B cell (primary cell): ENCODE results near the gene TP53I13. TPM values are rescaled to one million over a fixed set of nuclear protein-coding genes. Genes with fewer than 3 reads are reported as not detected.

ENCODE experiments used
- ATAC-seq: fragments of 200-7000 bp; cut with Tn5 transposase; one replicate; pipeline ENCODE4 v1.10.0; 2021; ENCODE audit warnings: low read depth, mild to moderate bottlenecking, moderate number of reproducible peaks, moderate library complexity
- CTCF ChIA-PET: fragments of 350-600 bp; sonication (Branson Sonifier 250); formaldehyde crosslinking; loops from one replicate; lab custom pipeline; 2021; ENCODE audit warnings: antibody characterized with exemption, inconsistent platforms; lab: Charles Lee
- POLR2A ChIA-PET: fragments of 350-600 bp; sonication (Branson Sonifier 250); formaldehyde crosslinking; loops from one replicate; lab custom pipeline; 2021; ENCODE audit warnings: antibody characterized with exemption; lab: Charles Lee
- DNase-seq: peaks from one replicate; pipeline ENCODE4 v3.0.0; 2013
- H2AFZ ChIP-seq: 2 replicates; pipeline ENCODE4 v1.6.1; 2012; ENCODE audit warnings: mild to moderate bottlenecking, low read depth, low read length; ENCODE audit not compliant: insufficient read depth, poor library complexity, severe bottlenecking
- H3K27ac ChIP-seq, 2 donors: 1 replicate in 1 of 2; 2 replicates in 1 of 2; pipeline ENCODE4 v1.5.1; 2012 to 2013; ENCODE audit warnings: low read length in 2 of 2, mild to moderate bottlenecking in 2 of 2, moderate library complexity in 1 of 2
- H3K27me3 ChIP-seq, 4 experiments: fragments of 200-600 bp in 1 of 4; sonication (generic) in 1 of 4; replicated peaks in 1 of 4; 1 replicate in 2 of 4; 2 replicates in 2 of 4; pipeline versions ENCODE4 v1.6.1 to v1.7.0; 2013 to 2016; ENCODE audit warnings: low read length in 3 of 4, mild to moderate bottlenecking in 2 of 4, mixed read lengths in 1 of 4, moderate library complexity in 1 of 4; ENCODE audit not compliant: insufficient read depth in 4 of 4, control insufficient read depth in 3 of 4; ENCODE audit errors: control extremely low read depth in 1 of 4
- H3K36me3 ChIP-seq, 2 experiments: replicated peaks in 1 of 2; 1 replicate in 1 of 2; 2 replicates in 1 of 2; pipeline versions ENCODE4 v1.6.1 to v1.7.1; 2013; ENCODE audit warnings: low read length in 1 of 2; ENCODE audit not compliant: insufficient read depth in 2 of 2, control insufficient read depth in 1 of 2; ENCODE audit errors: control extremely low read depth in 1 of 2, extremely low read depth in 1 of 2
- H3K4me1 ChIP-seq, 2 donors: fragments of 200-600 bp in 1 of 2; sonication (generic) in 1 of 2; 1 replicate in 1 of 2; 2 replicates in 1 of 2; pipeline versions ENCODE4 v1.5.1 to v1.6.1; 2013 to 2017; ENCODE audit warnings: low read length in 2 of 2; ENCODE audit not compliant: control insufficient read depth in 2 of 2, insufficient read depth in 2 of 2
- H3K4me2 ChIP-seq: replicated peaks from 2 replicates; pipeline ENCODE3; 2012; ENCODE audit warnings: mild to moderate bottlenecking, low read depth, low read length; ENCODE audit not compliant: poor library complexity, severe bottlenecking
- H3K4me3 ChIP-seq, 5 experiments: fragments of 200-600 bp in 1 of 5; sonication (generic) in 1 of 5; 1 replicate in 3 of 5; 2 replicates in 2 of 5; pipeline versions ENCODE4 v1.5.1 to v1.7.0; 2011 to 2016; ENCODE audit warnings: low read length in 4 of 5, mild to moderate bottlenecking in 4 of 5, low read depth in 2 of 5, control low read depth in 1 of 5, moderate library complexity in 1 of 5; ENCODE audit not compliant: insufficient read depth in 1 of 5; ENCODE audit errors: control extremely low read depth in 1 of 5, extremely low read depth in 1 of 5
- H3K79me2 ChIP-seq: fragments of 200-600 bp; sonication (generic); one replicate; pipeline ENCODE4 v1.6.0; 2016; ENCODE audit warnings: low read length; ENCODE audit not compliant: control insufficient read depth, insufficient read depth
- H3K9ac ChIP-seq: fragments of 200-600 bp; sonication (generic); 2 replicates; pipeline ENCODE4 v1.6.1; 2017; ENCODE audit warnings: mild to moderate bottlenecking, low read length, moderate library complexity
- H3K9me3 ChIP-seq, 3 donors: one replicate each; pipeline versions ENCODE4 v1.6.1 to v1.7.1; 2013; ENCODE audit warnings: low read length in 2 of 3; ENCODE audit not compliant: control insufficient read depth in 2 of 3, insufficient read depth in 1 of 3; ENCODE audit errors: control extremely low read depth in 1 of 3
- H4K20me1 ChIP-seq: 2 replicates; pipeline ENCODE4 v1.6.0; 2012; ENCODE audit warnings: mild to moderate bottlenecking, low read length; ENCODE audit not compliant: insufficient read depth, control insufficient read depth, poor library complexity, severe bottlenecking
- H3K27ac Mint-ChIP-seq: one replicate; pipeline ENCODE4 v1.8.0; 2021; ENCODE audit warnings: mixed read lengths
- H3K27me3 Mint-ChIP-seq: one replicate; pipeline ENCODE4 v1.8.0; 2021; ENCODE audit warnings: mixed read lengths
- H3K4me1 Mint-ChIP-seq: one replicate; pipeline ENCODE4 v1.8.0; 2021; ENCODE audit warnings: mixed read lengths
- H3K4me3 Mint-ChIP-seq: one replicate; pipeline ENCODE4 v1.8.0; 2021; ENCODE audit warnings: mixed read lengths
- H3K9me3 Mint-ChIP-seq: one replicate; pipeline ENCODE4 v1.8.0; 2022; ENCODE audit warnings: mixed read lengths; ENCODE audit not compliant: insufficient read depth
- CTCF ChIP-seq: fragments of 200-600 bp; IDR thresholded peaks from one replicate; pipeline ENCODE4 v1.8.0; 2022; ENCODE audit warnings: antibody characterized with exemption, mild to moderate bottlenecking
- EZH2 ChIP-seq: IDR thresholded peaks from 2 replicates; pipeline ENCODE4 v1.6.1; 2012; ENCODE audit warnings: borderline replicate concordance, low read depth, mild to moderate bottlenecking, moderate library complexity, low read length; ENCODE audit not compliant: insufficient read depth, poor library complexity, severe bottlenecking
- WGBS: methylation state at CpG from one replicate; pipeline ENCODE4 v1.1.5; 2013; ENCODE audit warnings: missing lambda C conversion rate; ENCODE audit not compliant: insufficient coverage; 5-methylcytosine and 5-hydroxymethylcytosine counted together
- intact Hi-C: fragments of 100-400 bp; cut with micrococcal nuclease; formaldehyde crosslinking; loops from one replicate; pipeline ENCODE4 v1.10.0; 2022
- polyA plus RNA-seq: library from polyadenylated mRNA; depleted of rRNA; stranded (reverse); fragments of >200 nt; gene quantifications from 2 replicates; pipeline ENCODE4 v1.2.3, GENCODE V29; 2012
- total RNA-seq, 2 donors: library from RNA; stranded (reverse); fragments of 120-200 nt in 1 of 2; gene quantifications; 1 replicate in 1 of 2; 2 replicates in 1 of 2; pipeline versions ENCODE4 v1.2.3 to v1.2.4, GENCODE V29; 2013 to 2022

Gene TP53I13
- total and polyA plus RNA-seq, 2 donors (not counting 1 experiment from before 2014, with no cell fraction given), result 224 to 287 TPM

- Histone ChIP-seq H3K79me2 (peaks cover 28% of the 10 kb centered on the region), H3K36me3 (peaks cover 0 to 75% of the 10 kb centered on the region in 2 experiments), H3K9me3 (no peaks in the 10 kb centered on the region), H3K27me3 (no peaks in the 10 kb centered on the region), H4K20me1 (peaks cover 48% of the 10 kb centered on the region), H3K27ac (no peak overlapping the region), H3K4me3 (no peak overlapping the region), H3K4me2 (no peak overlapping the region), H3K4me1 (peaks cover 9 to 24% of the 10 kb centered on the region in 2 donors), H3K9ac (no peak overlapping the region), H2AFZ (no peak overlapping the region)
- H3K9me3 Mint-ChIP-seq, result no peaks in the 10 kb centered on the region
- peaks cover 14% of the 10 kb centered on the region for H3K4me1 Mint-ChIP-seq
- CTCF ChIA-PET, result interaction anchor here (1.8 to 24.3 kb wide), 8 partner anchors 10 to 516 kb away, joined by 4 to 336 read pairs (median 8); partner anchors contain the start of genes ABHD15, ANKRD13B and SSH2
- TF ChIP-seq EZH2, result no peak
- no peak for TF ChIP-seq CTCF
- WGBS, result 92% methylated on average over 22 of the region's 22 CpGs
- DNase-seq (no peak), ATAC-seq (no peak)
- no peak overlapping the region for H3K27ac Mint-ChIP-seq
- H3K27me3 Mint-ChIP-seq, result no peaks in the 10 kb centered on the region
- POLR2A ChIA-PET, result interaction anchor here (4.4 kb wide), 1 partner anchor 14 kb away, joined by 18 read pairs; the partner anchor contains the start of gene ANKRD13B
- no peak overlapping the region for H3K4me3 Mint-ChIP-seq
- intact Hi-C loops, result no loop called here
These were observed 9.1 kb downstream of the TP53I13 start for GRCh38 chr17:29577385-29578211.
